Measurements from ENCODE around the gene SYT8.
A peak's percentile ranks its signal among the peaks of the same experiment; 100 is the strongest.

The SYT8 gene

GRCh38 chr11:1827095-1827813 is 7.5 kb upstream of the SYT8 start:
- Histone ChIP-seq H3K4me3 (ENCODE audit: low read depth, low read length) (no peak overlapping the region), H3K27ac (ENCODE audit: low read depth, low read length) (no peak overlapping the region), H3K9ac (ENCODE audit: low read length) (no peak overlapping the region), H3K36me3 (ENCODE audit: control insufficient read depth, insufficient read depth, low read length) (no peaks in the 10 kb centered on the region), H3K27me3 (ENCODE audit: control insufficient read depth, insufficient read depth, low read length) (no peaks in the 10 kb centered on the region; the same call in 1 of the 2 replicates), H3K9me3 (ENCODE audit: control insufficient read depth, insufficient read depth, low read depth, low read length) (no peaks in the 10 kb centered on the region), H3K4me1 (ENCODE audit: control insufficient read depth, insufficient read depth, low read length) (peaks cover 9% of the 10 kb centered on the region; the same call in 1 of the 2 replicates)

- no peaks in the 10 kb centered on the region for H3K36me3 ChIP-seq (ENCODE audit: control insufficient read depth, insufficient read depth, low read length)
- no peak overlapping the region for H3K4me3 ChIP-seq (ENCODE audit: low read depth, low read length)
- H3K27ac ChIP-seq (ENCODE audit: low read depth, low read length): no peak overlapping the region
- peaks cover 13% of the 10 kb centered on the region for H3K4me1 ChIP-seq (ENCODE audit: control insufficient read depth, insufficient read depth, low read length)
- H3K9me3 ChIP-seq (ENCODE audit: control insufficient read depth, insufficient read depth, low read depth, low read length): no peaks in the 10 kb centered on the region
- peaks cover 2% of the 10 kb centered on the region; the same call in 1 of the 2 replicates for H3K27me3 ChIP-seq (ENCODE audit: control insufficient read depth, insufficient read depth, low read length)
- H3K9ac ChIP-seq (ENCODE audit: low read length): no peak overlapping the region
These were observed 6.9 kb upstream of the SYT8 start for GRCh38 chr11:1827931-1828330.

- Histone ChIP-seq H3K27ac (ENCODE audit: low read depth, low read length) (no peak overlapping the region), H3K9ac (ENCODE audit: low read length) (no peak overlapping the region), H3K36me3 (ENCODE audit: control insufficient read depth, insufficient read depth, low read length) (no peaks in the 10 kb centered on the region), H3K4me1 (ENCODE audit: control insufficient read depth, insufficient read depth, low read length) (peaks cover 13% of the 10 kb centered on the region), H3K4me3 (ENCODE audit: low read depth, low read length) (no peak overlapping the region), H3K9me3 (ENCODE audit: control insufficient read depth, insufficient read depth, low read depth, low read length) (no peaks in the 10 kb centered on the region), H3K27me3 (ENCODE audit: control insufficient read depth, insufficient read depth, low read length) (peaks cover 8% of the 10 kb centered on the region; the same call in 1 of the 2 replicates)
These were observed 6.2 kb upstream of the SYT8 start for GRCh38 chr11:1828542-1828941.

- no peaks in the 10 kb centered on the region for H3K9me3 ChIP-seq (ENCODE audit: control insufficient read depth, insufficient read depth, low read depth, low read length)
- H3K4me3 ChIP-seq (ENCODE audit: low read depth, low read length): no peak overlapping the region
- no peak overlapping the region for H3K9ac ChIP-seq (ENCODE audit: low read length)
- H3K27ac ChIP-seq (ENCODE audit: low read depth, low read length): no peak overlapping the region
- peaks cover 13% of the 10 kb centered on the region for H3K4me1 ChIP-seq (ENCODE audit: control insufficient read depth, insufficient read depth, low read length)
- H3K27me3 ChIP-seq (ENCODE audit: control insufficient read depth, insufficient read depth, low read length): peaks cover 10% of the 10 kb centered on the region; the same call in 1 of the 2 replicates
- H3K36me3 ChIP-seq (ENCODE audit: control insufficient read depth, insufficient read depth, low read length): no peaks in the 10 kb centered on the region
These were observed 5.6 kb upstream of the SYT8 start for GRCh38 chr11:1829039-1829820.

DNA sequence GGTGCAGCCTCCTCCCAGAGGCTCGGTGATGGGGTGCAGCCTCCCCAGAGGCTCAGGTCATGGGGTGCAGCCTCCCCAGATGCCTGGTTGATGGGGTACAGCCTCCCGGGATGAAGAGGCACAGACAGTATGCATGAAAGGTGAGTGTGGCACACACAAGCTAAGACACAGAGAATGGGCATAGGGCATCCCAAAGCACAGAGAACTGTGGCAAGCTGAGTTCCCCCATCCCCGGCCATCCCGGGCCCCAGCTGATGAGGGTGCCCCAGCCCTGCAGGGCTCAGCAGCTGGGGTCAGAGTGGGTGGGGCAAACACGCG is 4.8 kb upstream of the SYT8 start:
- H3K9me3 ChIP-seq (ENCODE audit: control insufficient read depth, insufficient read depth, low read depth, low read length): no peaks in the 10 kb centered on the region
- no peaks in the 10 kb centered on the region for H3K36me3 ChIP-seq (ENCODE audit: control insufficient read depth, insufficient read depth, low read length)
- no peak overlapping the region for H3K4me3 ChIP-seq (ENCODE audit: low read depth, low read length)
- H3K27ac ChIP-seq (ENCODE audit: low read depth, low read length): no peak overlapping the region
- no peak overlapping the region for H3K9ac ChIP-seq (ENCODE audit: low read length)
- peaks cover 13% of the 10 kb centered on the region for H3K4me1 ChIP-seq (ENCODE audit: control insufficient read depth, insufficient read depth, low read length)
- H3K27me3 ChIP-seq (ENCODE audit: control insufficient read depth, insufficient read depth, low read length): peaks cover 10% of the 10 kb centered on the region; the same call in 1 of the 2 replicates

DNA sequence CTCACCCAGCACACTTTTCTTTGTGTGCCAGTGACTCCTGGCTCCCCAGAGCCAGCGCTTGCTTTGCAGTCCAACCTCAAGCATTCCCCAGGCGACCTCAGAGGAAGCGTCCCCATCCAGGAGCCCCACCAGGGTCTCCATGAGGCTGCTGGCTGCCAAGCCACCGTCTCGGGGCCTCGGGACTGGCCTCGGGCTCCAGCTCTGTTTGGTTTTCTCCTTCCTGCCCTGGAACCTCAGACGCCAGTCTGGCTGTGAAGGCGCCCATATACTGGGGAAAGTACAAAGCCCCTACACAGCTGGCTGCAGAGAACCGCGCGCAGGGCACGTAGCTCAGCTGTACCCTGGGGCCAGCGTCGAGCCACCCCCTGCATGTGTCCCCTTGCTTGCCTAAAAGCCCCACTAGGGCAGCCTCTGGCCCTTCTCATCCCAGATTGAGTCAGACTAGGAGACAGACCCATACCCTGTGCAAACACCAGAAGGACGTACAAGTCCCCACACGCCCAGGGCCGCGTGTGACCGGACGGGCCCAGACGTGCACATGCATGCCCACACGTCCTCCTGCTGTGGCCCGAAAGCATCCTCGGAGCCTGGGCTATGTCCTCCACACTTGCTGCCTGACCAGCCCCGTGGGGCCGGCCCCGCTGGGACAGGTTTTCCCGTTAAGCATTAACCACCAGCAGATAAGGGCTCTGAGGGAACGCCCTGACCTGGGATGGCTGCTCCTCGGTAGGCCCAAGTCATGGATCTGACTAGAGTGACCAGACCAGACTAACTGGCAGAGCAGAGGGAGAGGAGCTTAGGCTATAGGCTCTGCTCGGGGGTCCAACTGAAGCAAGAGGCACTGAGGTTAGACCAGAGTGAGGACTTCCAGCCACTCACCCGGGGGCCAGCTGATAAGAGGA is 4.2 kb upstream of the SYT8 start:
- no peak overlapping the region for H3K27ac ChIP-seq (ENCODE audit: low read depth, low read length)
- no peaks in the 10 kb centered on the region for H3K9me3 ChIP-seq (ENCODE audit: control insufficient read depth, insufficient read depth, low read depth, low read length)
- H3K36me3 ChIP-seq (ENCODE audit: control insufficient read depth, insufficient read depth, low read length): no peaks in the 10 kb centered on the region
- no peak overlapping the region for H3K9ac ChIP-seq (ENCODE audit: low read length)
- H3K4me3 ChIP-seq (ENCODE audit: low read depth, low read length): no peak overlapping the region
- peaks cover 10% of the 10 kb centered on the region for H3K4me1 ChIP-seq (ENCODE audit: control insufficient read depth, insufficient read depth, low read length)
- H3K27me3 ChIP-seq (ENCODE audit: control insufficient read depth, insufficient read depth, low read length): peaks cover 10% of the 10 kb centered on the region; the same call in 1 of the 2 replicates

DNA sequence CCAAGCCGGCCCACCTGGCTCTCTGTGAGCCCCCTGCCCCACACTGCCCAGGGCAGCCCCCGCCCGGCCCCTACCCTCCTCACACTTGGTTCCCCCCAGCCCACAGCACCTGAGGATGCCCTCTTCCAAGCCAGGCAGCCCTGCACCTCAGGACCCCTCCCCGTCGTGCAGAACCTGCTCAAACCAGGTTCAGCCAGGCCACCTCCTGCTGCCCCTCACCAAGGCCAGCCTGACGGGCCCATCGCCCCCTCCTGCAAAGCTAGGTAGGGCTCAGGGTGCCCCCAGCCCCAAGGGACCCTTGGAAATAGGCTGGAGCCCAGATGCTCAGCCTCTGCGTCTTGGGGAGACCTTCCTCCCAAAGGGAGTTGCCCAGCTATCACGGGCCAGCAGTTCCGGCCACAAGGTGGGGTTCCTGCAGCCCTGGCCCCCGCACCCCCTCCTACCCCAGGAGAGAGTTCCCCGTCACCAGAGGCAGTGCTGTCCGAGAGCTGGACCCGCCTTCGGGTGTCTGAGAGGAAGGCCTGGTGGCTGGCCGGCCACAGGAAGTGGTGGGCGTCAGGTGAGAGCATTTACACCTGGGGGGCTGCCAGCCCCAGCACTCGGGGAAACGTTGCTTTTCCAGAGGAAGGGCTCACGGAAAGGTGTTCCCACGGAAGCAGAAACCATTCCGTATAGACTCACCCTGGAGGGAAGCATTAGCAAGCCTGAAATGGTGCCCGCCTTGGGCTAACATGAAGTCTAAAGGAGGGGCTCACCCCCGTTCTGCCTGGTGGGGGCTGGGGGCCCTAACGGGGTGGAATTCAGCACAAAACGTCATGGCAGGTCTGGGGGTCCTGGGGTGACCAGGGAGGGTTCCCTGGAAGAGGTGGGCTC is 3.2 kb upstream of the SYT8 start:
- peaks cover 10% of the 10 kb centered on the region; the same call in 1 of the 2 replicates for H3K27me3 ChIP-seq (ENCODE audit: control insufficient read depth, insufficient read depth, low read length)
- H3K4me3 ChIP-seq (ENCODE audit: low read depth, low read length): peak overlapping the region; percentile 54; the same call in 1 of the 2 replicates
- no peak overlapping the region for H3K9ac ChIP-seq (ENCODE audit: low read length)
- peaks cover 10% of the 10 kb centered on the region for H3K4me1 ChIP-seq (ENCODE audit: control insufficient read depth, insufficient read depth, low read length)
- no peaks in the 10 kb centered on the region for H3K36me3 ChIP-seq (ENCODE audit: control insufficient read depth, insufficient read depth, low read length)
- no peaks in the 10 kb centered on the region for H3K9me3 ChIP-seq (ENCODE audit: control insufficient read depth, insufficient read depth, low read depth, low read length)
- no peak overlapping the region for H3K27ac ChIP-seq (ENCODE audit: low read depth, low read length)

GRCh38 chr11:1832211-1832919 is 2.4 kb upstream of the SYT8 start:
- Histone ChIP-seq H3K4me1 (ENCODE audit: control insufficient read depth, insufficient read depth, low read length) (peaks cover 10% of the 10 kb centered on the region), H3K4me3 (ENCODE audit: low read depth, low read length) (peak overlapping the region; percentile 54), H3K36me3 (ENCODE audit: control insufficient read depth, insufficient read depth, low read length) (no peaks in the 10 kb centered on the region), H3K27me3 (ENCODE audit: control insufficient read depth, insufficient read depth, low read length) (peaks cover 10% of the 10 kb centered on the region; the same call in 1 of the 2 replicates), H3K9me3 (ENCODE audit: control insufficient read depth, insufficient read depth, low read depth, low read length) (no peaks in the 10 kb centered on the region), H3K9ac (ENCODE audit: low read length) (no peak overlapping the region), H3K27ac (ENCODE audit: low read depth, low read length) (no peak overlapping the region)

GRCh38 chr11:1832920-1833295 is 1.9 kb upstream of the SYT8 start:
- Histone ChIP-seq H3K27me3 (ENCODE audit: control insufficient read depth, insufficient read depth, low read length) (peaks cover 10% of the 10 kb centered on the region; the same call in 1 of the 2 replicates), H3K4me1 (ENCODE audit: control insufficient read depth, insufficient read depth, low read length) (peaks cover 10% of the 10 kb centered on the region), H3K27ac (ENCODE audit: low read depth, low read length) (no peak overlapping the region), H3K9ac (ENCODE audit: low read length) (no peak overlapping the region), H3K4me3 (ENCODE audit: low read depth, low read length) (peak overlapping the region; percentile 54), H3K9me3 (ENCODE audit: control insufficient read depth, insufficient read depth, low read depth, low read length) (no peaks in the 10 kb centered on the region), H3K36me3 (ENCODE audit: control insufficient read depth, insufficient read depth, low read length) (no peaks in the 10 kb centered on the region)
